MCF 10A (cell line): ENCODE measurements around the gene WDFY4. TPM values are rescaled to one million over a fixed set of nuclear protein-coding genes. Genes with fewer than 3 reads are reported as not detected.

Experiments
- BruUV-seq: library from RNA; stranded (reverse); fragments of 400-500 nt; replicated peaks from 2 replicates; lab custom pipeline; 2021; lab: Mats Ljungman, UMichigan
- CTCF ChIA-PET: fragments of 300-600 bp; sonication (Branson Sonifier 250); formaldehyde crosslinking; extraction: SDS; loops from one replicate; lab custom pipeline; 2021; ENCODE audit warnings: antibody characterized with exemption, inconsistent platforms; lab: Yijun Ruan, JAX
- POLR2A ChIA-PET: fragments of 300-600, 350-650 bp; sonication (Branson Sonifier 250); formaldehyde crosslinking; extraction: SDS; loops from one replicate; lab custom pipeline; 2020; ENCODE audit warnings: antibody characterized with exemption, inconsistent platforms; lab: Yijun Ruan, JAX
- DNase-seq: peaks from one replicate; pipeline ENCODE4 v3.0.0-alpha.2; 2018; ENCODE audit not compliant: unreplicated experiment
- H3K27ac Mint-ChIP-seq: one replicate; pipeline ENCODE4 v1.8.0; 2022; ENCODE audit warnings: mild to moderate bottlenecking, low read depth, mixed read lengths; ENCODE audit not compliant: unreplicated experiment
- H3K27me3 Mint-ChIP-seq: one replicate; pipeline ENCODE4 v1.8.0; 2022; ENCODE audit warnings: mixed read lengths; ENCODE audit not compliant: insufficient read depth, unreplicated experiment
- H3K36me3 Mint-ChIP-seq: one replicate; pipeline ENCODE4 v1.8.0; 2022; ENCODE audit warnings: mild to moderate bottlenecking, moderate library complexity, mixed read lengths; ENCODE audit not compliant: insufficient read depth, unreplicated experiment
- H3K4me1 Mint-ChIP-seq: one replicate; pipeline ENCODE4 v1.8.0; 2022; ENCODE audit warnings: mixed read lengths; ENCODE audit not compliant: insufficient read depth, unreplicated experiment
- H3K4me3 Mint-ChIP-seq: one replicate; pipeline ENCODE4 v1.8.0; 2022; ENCODE audit warnings: mild to moderate bottlenecking, moderate library complexity, mixed read lengths; ENCODE audit not compliant: unreplicated experiment
- H3K9me3 Mint-ChIP-seq: one replicate; pipeline ENCODE4 v1.8.0; 2022; ENCODE audit warnings: mixed read lengths; ENCODE audit not compliant: unreplicated experiment
- intact Hi-C: fragments of 100-400 bp; cut with micrococcal nuclease; formaldehyde crosslinking; loops from 2 replicates; pipeline ENCODE4 v1.14.1; 2022
- total RNA-seq: library from RNA; stranded (reverse); gene quantifications from 2 replicates; pipeline ENCODE4 v1.2.3, GENCODE V29; 2022
- TF ChIP-seq, protein P1 (sequence below): fragments of 200-600 bp; IDR thresholded peaks from one replicate; pipeline ENCODE4 v1.8.0; 2022; ENCODE audit warnings: antibody characterized with exemption, mild to moderate bottlenecking; ENCODE audit not compliant: unreplicated experiment

Gene WDFY4
- total RNA-seq, 1 experiment from 2014 or later = not detected

DNA sequence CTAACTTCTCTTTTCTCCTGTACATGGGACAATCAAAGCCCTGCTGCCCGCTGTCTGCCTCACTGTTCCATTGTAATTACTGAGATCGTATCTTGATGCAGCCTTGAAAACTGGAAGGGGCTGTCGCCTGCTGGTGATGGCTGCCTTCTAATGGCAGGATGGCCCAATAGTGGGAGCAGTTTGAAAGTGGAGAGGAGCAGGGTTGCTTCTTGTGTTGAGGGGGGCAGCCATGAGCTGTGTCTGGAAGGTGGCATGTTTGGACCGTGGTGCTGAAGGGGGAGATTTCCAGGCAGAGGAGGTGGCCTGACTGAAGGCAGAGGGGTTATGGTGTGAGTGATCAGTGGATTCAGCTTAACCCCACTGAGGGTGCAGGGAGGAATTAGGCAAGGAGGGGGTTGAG, 8.1 kb downstream of the WDFY4 start:
- no peak for DNase-seq
- intact Hi-C loops = no loop called here
- no TSS peak for BruUV-seq
- H3K4me3 Mint-ChIP-seq = no peak overlapping the region
- TF ChIP-seq, protein P1, sequence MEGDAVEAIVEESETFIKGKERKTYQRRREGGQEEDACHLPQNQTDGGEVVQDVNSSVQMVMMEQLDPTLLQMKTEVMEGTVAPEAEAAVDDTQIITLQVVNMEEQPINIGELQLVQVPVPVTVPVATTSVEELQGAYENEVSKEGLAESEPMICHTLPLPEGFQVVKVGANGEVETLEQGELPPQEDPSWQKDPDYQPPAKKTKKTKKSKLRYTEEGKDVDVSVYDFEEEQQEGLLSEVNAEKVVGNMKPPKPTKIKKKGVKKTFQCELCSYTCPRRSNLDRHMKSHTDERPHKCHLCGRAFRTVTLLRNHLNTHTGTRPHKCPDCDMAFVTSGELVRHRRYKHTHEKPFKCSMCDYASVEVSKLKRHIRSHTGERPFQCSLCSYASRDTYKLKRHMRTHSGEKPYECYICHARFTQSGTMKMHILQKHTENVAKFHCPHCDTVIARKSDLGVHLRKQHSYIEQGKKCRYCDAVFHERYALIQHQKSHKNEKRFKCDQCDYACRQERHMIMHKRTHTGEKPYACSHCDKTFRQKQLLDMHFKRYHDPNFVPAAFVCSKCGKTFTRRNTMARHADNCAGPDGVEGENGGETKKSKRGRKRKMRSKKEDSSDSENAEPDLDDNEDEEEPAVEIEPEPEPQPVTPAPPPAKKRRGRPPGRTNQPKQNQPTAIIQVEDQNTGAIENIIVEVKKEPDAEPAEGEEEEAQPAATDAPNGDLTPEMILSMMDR = no peak
- no peak overlapping the region for H3K27ac Mint-ChIP-seq
- H3K27me3 Mint-ChIP-seq = peaks cover 37% of the 10 kb centered on the region
- H3K36me3 Mint-ChIP-seq = no peaks in the 10 kb centered on the region
- H3K4me1 Mint-ChIP-seq = no peaks in the 10 kb centered on the region
- H3K9me3 Mint-ChIP-seq = no peaks in the 10 kb centered on the region
- ChIA-PET POLR2A (no interaction called here), CTCF (interaction anchor here (0.7 to 0.8 kb wide), 2 partner anchors 34 to 140 kb away, joined by 3 read pairs; no protein-coding TSS in a partner anchor)

- Mint-ChIP-seq H3K4me3 (no peak overlapping the region), H3K27me3 (peaks cover 42% of the 10 kb centered on the region), H3K4me1 (no peaks in the 10 kb centered on the region), H3K36me3 (no peaks in the 10 kb centered on the region), H3K27ac (no peak overlapping the region), H3K9me3 (no peaks in the 10 kb centered on the region)
- intact Hi-C loops = no loop called here
- CTCF ChIA-PET = interaction anchor here (0.7 to 1.5 kb wide), 3 partner anchors 35 to 140 kb away, joined by 3 to 5 read pairs (median 3); no protein-coding TSS in a partner anchor
- POLR2A ChIA-PET = no interaction called here
- BruUV-seq = no TSS peak
- TF ChIP-seq, protein P1 = no peak
- DNase-seq = no peak
Measured at GRCh38 chr10:48693206-48693605, 8.5 kb downstream of the WDFY4 start.

GRCh38 chr10:48694371-48695030, 9.8 kb downstream of the WDFY4 start:
- no TSS peak for BruUV-seq
- H3K27me3 Mint-ChIP-seq = peaks cover 53% of the 10 kb centered on the region
- no peaks in the 10 kb centered on the region for H3K4me1 Mint-ChIP-seq
- intact Hi-C loops = no loop called here
- H3K36me3 Mint-ChIP-seq = no peaks in the 10 kb centered on the region
- POLR2A ChIA-PET = no interaction called here
- no peak overlapping the region for H3K4me3 Mint-ChIP-seq
- TF ChIP-seq, protein P1 = no peak
- H3K27ac Mint-ChIP-seq = no peak overlapping the region
- H3K9me3 Mint-ChIP-seq = no peaks in the 10 kb centered on the region
- DNase-seq = no peak
- CTCF ChIA-PET = interaction anchor here (1.5 kb wide), 1 partner anchor 39 kb away, joined by 5 read pairs; no protein-coding TSS in a partner anchor

DNA sequence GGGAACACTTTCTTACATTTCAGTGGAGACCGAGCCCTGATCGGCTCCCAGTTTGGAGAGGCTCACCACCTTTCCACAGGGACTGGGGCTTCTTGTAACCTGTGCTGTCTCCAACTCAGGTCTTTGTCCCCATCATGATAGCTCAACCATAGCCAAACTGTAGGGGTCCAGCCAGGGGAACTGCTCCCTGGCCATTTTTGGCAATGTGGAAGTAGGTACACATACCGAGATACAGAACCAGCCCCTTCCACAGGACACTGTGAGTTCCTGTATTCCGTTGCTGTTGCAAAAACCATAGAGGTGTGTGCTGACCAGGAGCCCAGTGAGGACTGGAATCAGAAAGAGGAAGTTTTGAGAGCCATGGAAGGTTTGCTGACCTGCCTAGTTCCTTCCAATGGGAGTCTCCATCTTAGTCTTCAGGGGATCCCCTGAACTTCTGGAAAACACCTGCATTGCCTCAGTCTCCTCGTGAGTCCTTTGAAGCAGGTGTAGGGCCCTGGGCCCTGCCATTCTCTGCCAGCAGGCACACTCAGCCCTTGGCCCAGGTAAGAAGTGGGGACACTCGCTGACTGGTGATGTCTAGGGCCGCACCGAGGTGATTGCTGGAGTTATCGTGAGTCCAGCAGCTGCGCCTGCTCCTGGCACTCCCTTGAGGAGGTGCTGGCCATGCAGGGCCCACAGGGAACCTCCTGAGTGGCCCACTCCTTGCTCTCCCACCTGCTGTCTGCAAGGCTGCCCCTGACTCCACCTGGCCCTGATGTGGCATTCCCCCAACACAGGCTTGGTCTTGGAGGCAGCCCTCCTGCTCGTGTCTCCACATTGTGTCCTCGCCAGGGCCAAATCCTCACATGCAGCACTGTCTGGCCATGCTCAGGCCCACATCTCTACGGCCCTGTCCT, 11.2 kb downstream of the WDFY4 start:
- Mint-ChIP-seq H3K9me3 (no peaks in the 10 kb centered on the region), H3K27me3 (peaks cover 64% of the 10 kb centered on the region), H3K36me3 (no peaks in the 10 kb centered on the region), H3K27ac (no peak overlapping the region), H3K4me1 (no peaks in the 10 kb centered on the region), H3K4me3 (no peak overlapping the region)
- POLR2A ChIA-PET = interaction anchor here (1.1 kb wide), 1 partner anchor 22 kb away, joined by 3 read pairs; no protein-coding TSS in a partner anchor
- TF ChIP-seq, protein P1 = no peak
- DNase-seq = no peak
- no TSS peak for BruUV-seq
- intact Hi-C loops = no loop called here
- CTCF ChIA-PET = interaction anchor here (0.6 to 0.7 kb wide), 2 partner anchors 17 to 183 kb away, joined by 3 read pairs; no protein-coding TSS in a partner anchor
